GM18505 (cell line): ENCODE data around the gene IFRD1.
"Not testable (repeated sequence)": the region's sequence is repeated elsewhere in the genome, so short reads cannot be mapped to it uniquely, and the experiment has no call there.

ENCODE experiments used
- ATAC-seq: cut with Tn5 transposase; IDR thresholded peaks from one replicate; pipeline ENCODE4 v1.9.1; 2021; ENCODE audit not compliant: unreplicated experiment
- POLR2A ChIP-seq: IDR thresholded peaks from 4 replicates; pipeline ENCODE4 v1.6.1; 2011; ENCODE audit warnings: borderline replicate concordance; ENCODE audit not compliant: insufficient read depth, insufficient read length; ENCODE audit errors: extremely low read depth

The IFRD1 gene

DNA sequence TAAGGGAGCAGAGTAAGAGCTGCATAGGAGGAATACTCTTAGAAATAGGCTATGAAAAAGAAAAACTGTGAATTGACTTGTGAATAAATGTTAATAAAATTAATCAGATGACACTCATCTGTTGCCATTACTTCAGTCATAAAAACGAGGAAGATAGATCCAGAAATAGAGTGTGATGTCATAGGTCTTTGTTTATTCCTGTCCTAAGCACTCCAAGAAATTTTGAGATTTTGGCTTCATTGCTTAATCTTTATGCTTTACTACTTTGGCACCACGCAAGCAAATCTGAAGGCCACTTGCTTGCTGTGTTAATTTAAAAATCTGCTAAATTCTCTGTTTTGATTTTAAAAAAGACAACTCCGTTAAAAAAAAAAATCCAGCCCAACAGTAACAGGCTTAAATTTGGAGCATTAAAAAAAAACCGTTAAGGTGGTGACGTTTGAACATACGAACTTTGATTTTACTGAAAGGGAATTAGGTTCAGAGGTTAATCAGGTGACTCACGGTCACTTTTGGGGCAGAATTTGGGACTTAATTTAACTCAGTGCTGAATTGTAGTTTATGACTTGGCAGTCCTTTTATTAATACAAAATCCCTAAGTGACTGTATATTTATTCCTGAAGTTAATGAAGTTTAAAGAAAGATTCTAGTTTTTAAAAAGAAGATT, 3.4 kb downstream of the IFRD1 start:
- ATAC-seq = no peak
- no peak for TF ChIP-seq POLR2A

DNA sequence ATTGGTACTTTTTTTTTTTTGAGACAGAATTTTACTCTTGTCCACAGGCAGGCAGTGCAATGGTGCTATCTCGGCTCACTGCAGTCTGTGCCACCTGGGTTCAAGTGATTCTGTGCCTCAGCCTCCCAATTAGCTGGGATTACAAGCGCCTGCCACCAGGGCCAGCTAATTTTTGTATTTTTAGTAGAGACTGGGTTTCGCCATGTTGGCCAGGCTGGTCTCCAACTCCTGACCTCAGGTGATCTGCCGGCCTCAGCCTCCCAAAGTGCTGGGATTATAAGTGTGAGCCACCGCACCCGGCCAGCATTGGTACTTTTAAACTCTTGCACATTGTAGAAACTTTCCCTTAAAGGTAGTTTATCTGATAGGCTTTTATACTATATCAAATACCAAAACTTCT, 3.9 kb downstream of the IFRD1 start:
- not testable (repeated sequence) for ATAC-seq

DNA sequence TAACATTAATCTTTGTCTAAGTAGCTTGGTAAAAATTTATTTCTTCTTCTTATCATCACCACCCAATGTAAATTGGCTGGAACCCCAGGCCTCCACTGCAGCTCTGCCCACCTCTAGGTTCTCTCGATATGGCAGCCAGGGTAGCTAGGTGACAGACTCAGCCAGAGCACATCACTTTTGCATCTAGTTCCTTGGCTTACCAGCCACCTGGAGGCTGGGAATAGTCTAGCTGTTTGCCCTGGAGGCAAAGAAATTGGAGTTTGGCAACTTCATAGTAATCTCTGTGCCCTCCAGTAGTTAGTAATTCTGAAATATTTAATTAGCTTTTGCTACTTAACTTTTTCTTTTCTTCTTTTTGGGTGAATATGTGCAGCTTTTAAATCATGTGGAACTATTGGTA, 9.4 kb downstream of the IFRD1 start:
- TF ChIP-seq POLR2A = no peak
- no peak for ATAC-seq

DNA sequence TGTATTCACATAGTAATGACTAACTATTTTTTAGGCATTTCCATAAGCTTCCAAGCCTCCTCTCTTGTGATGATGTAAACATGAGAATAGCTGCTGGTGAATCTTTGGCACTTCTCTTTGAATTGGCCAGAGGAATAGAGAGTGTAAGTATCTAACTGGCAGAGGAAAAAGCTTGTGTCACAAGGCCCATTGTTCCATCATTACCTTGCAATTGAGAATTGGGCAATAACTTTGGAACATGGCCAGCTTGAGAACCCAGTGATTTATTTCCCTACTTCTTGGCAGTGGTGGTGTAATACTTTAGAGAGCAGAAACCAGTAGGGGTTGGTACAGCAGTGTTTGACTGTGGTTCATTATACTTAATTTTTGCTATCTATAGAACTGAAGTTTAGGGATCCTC, 12.0 kb downstream of the IFRD1 start:
- no peak for TF ChIP-seq POLR2A
- ATAC-seq = no peak

DNA sequence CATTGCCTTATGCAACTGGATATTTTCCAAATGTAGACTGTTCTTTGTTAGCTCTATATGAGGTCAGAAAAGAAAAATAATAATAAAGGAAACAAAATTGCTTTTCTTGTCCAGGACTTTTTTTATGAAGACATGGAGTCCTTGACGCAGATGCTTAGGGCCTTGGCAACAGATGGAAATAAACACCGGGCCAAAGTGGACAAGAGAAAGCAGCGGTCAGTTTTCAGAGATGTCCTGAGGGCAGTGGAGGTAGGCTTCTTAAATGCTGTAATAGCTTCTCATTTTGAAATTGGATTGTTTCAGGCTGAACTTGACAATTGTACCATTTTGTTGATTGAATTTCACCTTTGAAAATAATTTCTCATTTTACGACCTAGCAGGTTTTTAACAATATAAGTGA, 17.6 kb downstream of the IFRD1 start:
- no peak for TF ChIP-seq POLR2A
- ATAC-seq = no peak

DNA sequence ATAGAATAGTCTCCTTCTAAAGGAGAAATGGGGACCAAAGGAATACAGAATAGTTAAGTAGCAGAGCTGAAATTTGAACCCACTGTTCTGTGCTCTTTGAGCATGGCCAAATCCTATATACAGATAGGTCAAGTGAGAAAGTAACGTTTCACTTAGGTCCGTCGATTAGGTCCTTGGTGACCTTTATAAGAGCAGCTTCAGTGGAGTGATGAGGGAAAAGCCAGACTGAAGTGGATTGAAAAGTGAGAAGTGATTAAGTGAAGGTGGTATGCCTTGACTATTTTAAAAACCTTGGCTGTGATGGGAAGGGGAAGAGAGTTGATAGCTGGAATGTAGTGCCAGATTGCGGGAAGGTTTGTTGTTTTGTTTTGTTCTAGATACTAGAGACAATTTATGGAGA, 19.9 kb downstream of the IFRD1 start:
- no peak for ATAC-seq
- TF ChIP-seq POLR2A = no peak

DNA sequence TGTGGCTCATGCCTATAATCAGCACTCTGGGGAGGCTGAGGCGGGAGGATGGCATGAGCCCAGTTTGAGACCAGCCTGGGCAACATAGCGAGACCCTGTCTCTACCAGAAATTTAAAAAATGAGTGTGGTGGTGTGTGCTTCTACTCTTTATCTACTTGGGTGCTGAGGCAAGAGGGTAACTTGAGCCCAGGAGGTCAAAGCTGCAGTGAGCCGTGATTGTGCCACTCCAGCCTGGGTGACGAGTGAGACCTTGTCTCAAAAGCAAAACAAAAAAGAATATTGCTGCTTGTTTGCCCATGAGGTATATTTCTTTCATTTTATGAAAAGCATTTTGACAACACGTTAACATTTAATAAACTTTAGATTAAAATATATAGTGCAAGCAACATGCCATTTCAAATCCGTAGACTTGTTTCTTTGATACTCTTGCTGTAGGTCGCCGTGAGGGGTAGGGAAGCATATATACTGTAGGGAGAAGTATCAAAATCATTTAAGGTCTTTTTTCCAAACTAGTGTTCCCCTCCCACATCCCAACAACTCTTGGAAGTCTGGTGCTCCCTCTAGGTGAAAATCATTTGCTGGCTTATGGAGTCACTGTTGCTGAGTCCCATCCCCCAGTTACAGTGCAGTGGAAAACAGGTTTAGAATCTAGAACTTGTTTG, 26.3 kb downstream of the IFRD1 start:
- ATAC-seq = no peak
- TF ChIP-seq POLR2A = no peak

DNA sequence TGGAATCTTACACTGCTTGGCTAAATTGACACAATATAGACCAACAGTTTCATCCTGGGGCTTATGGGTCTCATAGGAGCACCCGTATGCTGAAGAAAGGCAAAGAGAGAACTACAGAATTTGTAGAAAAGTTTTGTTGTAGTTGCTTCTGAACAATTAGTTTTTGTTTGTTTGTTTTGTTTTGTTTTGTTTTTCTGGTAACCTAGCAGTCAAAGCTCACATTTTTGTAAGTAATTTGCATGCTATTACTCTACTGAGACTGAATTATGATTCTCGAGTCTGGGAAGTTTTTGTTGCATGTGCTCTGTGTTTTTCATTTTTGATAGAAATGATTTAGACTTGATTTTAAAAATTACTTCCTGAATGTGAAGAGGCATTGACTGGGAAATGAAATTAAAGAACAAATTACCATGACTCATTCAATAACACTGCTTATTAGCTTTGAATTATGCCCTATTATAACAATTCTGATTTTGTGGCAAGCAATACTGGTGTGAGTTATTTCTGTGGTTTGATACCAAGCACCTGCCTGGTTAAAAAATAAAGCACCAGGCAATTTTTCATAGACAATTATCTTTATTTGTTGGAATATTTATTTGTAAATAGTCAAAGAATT, 31.0 kb downstream of the IFRD1 start:
- TF ChIP-seq POLR2A = no peak
- ATAC-seq = no peak

DNA sequence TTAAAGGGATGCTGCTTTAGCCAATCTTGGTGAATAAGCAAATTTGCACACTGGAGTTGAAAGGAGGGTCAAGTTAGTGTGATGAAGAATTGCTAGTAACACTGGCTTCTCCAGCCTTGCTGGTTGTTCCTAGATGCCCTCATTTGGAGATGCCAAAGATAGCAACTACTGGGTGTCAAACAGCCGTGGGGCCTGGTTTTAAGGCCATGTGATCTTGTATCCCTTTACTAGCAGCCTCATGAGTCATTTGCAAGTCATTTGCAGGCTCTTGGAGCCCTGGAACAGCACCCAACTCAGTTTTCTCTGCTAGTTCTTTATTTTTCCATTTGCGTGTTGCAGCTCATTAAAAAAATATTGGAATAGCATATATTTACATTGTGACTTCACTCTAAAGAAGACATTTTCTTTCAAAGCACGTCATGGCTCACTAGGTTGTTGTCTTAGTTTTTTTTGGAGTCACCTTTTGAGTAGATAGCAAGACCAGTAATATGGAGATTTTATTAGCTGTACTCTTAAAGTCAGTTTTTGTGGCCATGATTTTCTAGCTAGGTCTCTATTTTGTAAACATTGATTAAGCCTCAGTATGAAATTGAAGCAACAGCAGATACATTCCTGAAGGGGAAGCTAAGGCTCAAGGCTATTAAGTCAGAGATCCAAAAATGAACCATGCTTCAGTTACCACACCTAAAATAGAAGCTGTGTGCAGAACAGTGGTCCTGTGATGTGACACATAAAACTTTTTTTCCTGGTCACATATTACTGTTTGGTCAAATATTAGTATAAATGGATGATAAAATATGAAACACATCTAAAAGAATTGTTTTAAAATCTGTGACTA, 31.8 kb downstream of the IFRD1 start:
- ATAC-seq = no peak
- no peak for TF ChIP-seq POLR2A

DNA sequence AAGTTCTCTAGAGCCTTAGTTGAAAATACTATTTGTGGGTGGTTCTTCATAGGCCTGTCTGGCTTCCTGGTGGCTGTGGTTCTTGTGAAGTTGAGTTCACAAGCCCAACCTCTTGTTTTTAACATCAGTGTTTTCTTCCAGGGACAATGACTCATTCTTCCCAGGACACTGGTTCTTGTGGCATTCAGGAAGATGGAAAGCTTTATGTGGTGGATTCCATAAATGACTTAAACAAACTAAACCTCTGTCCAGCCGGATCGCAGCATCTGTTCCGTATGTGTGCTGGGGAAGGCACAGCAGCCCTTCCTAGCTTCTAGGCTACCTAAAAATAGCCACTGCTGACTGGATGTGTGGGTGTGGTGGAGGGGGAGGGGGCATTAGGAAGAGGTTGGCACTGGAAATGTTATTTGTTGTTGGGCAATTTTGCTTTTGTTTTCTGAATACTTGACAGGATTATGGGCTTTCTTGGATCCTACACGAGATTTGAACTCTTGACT, 34.5 kb downstream of the IFRD1 start:
- no peak for TF ChIP-seq POLR2A
- no peak for ATAC-seq

DNA sequence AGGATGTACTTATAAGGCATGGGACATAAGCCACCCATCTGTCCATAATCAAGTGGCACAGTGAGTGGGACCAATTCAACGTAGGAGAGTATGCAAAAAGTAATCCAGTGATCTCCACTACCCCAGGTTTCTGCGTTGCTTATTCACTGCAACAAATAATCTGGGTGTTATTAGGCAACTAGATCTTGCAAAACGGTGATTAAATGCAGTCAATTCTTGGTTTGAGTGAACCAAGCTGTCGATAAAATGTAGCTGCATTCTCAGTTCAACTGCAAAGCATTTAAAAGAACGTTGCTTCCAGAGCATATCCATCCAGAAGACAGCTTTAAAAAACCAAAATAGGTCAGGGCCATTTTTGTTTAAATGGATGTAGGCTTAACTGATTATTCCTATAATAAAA, 35.5 kb downstream of the IFRD1 start:
- TF ChIP-seq POLR2A = no peak
- no peak for ATAC-seq

DNA sequence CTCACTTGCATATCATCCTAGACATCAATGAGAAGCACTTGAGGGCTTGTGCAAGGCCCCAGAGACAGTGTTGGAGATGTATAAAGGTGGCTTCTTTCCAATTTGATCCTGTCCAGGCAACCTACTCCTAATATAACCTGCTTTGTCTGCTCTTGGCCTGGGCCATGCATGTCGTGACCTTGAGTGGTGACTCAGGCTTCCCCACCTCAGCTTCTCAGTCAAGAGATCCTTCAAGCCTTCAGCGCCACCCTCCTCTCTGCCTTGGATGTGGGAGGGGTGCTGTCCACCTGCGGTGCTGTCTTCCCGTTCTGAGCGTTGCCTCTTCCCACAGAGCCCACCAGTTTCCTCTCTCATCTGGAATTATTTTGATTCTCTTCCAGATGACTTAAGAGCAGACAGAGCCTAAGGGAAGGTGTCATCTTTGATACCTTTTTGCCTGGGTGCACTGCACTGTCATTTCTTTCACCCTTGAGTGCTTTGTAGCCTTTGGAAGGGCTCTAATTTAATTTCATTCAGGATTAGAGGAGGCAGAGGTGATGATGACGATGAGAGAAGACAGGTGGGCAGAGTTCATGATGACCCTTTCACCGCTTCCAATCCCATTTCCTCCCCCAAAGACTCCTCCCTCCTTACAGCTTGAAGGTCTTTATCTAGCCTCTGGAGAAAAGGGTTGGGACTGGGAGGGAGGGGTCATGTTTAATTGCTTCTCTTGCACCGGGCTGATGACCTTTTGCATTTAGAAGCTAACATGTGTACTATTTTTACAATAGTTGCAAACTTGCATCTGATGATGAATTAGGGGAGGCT, 37.4 kb downstream of the IFRD1 start:
- ATAC-seq = no peak
- TF ChIP-seq POLR2A = no peak

DNA sequence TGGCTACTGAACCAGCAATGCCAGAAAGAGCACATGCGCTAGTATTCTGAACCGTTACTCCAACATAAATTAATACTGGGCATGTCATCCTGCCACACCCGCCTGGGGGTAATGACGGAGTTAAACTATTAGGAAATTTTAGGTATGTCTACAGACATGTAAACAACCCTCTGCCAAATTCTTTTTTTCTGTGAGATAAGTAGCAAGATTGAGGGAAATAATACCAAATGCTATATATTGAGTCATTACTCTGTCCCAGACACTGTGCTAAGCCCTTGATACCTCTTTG, 37.9 kb downstream of the IFRD1 start:
- no peak for ATAC-seq
- no peak for TF ChIP-seq POLR2A
